HG02884 (cell line): ENCODE data around the gene PTP4A2.
"Not testable (repeated sequence)": the region's sequence is repeated elsewhere in the genome, so short reads cannot be mapped to it uniquely, and the experiment has no call there.

ENCODE experiments used
- ATAC-seq: cut with Tn5 transposase; IDR thresholded peaks from one replicate; pipeline ENCODE4 v1.9.1; 2021; ENCODE audit warnings: mild to moderate bottlenecking, moderate library complexity; ENCODE audit not compliant: unreplicated experiment

PTP4A2 gene

DNA sequence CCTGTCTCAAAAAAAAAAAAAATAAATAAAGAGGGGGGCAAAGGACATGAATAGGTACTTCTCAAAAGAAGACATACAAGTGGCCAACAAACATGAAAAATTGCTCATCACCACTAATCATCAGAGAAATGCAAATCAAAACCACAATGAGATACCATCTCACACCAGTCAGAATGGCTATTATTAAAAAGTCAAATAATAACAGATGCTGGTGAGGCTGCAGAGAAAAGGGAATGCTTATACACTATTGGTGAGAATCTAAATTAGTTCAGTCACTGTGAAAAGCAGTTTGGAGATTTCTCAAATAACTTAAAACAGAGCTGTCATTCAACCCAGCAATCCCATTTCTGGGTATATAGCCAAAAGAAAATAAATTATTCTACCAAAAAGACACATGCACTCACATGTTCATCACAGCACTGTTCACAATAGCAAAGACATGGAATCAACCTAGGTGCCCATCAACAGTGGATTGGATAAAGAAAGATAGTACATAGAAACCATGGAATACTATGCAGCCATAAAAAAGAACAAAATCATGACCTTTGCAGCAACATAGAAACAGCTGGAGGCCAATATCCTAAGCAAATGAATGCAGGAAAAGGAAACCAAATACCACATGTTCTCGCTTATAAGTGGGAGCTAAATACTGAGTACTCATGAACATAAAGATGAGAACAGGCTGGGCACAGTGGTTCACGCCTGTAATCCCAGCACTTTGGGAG is 42.5 kb downstream of the PTP4A2 start:
- not testable (repeated sequence) for ATAC-seq

DNA sequence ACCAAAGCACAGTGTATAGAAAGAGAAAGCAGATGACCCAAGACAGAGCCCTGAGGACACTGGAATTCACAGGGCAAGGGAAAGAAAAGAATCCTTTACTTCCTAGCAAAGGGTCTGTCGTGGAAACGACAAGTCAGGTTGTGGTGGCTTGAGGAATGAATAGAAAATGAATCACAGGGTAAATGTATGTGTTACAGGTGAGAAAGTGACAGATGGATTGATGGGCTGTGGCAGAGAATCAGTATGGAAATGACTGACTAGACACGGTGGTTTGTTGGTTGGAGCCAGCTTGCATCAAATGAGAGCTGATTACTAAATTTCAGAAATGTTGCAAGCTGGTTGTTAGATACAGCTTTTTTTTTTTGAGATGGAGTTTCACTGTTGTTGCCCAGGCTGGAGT is 46.9 kb downstream of the PTP4A2 start:
- ATAC-seq = no peak

DNA sequence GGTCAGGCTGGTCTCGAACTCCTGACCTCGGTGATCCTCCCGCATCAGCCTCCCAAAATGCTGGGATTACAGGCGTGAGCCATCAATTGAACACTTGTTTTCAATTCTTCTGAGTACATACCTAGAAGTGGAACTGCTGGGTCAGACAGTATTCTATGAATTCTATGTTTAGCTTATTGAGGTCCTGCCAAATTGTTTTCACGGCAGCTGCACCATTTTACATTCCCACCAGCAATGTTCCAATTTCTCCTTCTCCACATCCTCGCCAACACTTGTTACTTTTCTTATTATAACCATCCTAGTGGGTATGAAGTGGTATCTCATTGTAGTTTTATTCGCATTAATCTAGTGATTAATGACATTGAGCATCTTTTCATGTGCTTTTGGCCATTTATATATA is 49.9 kb downstream of the PTP4A2 start:
- no peak for ATAC-seq

DNA sequence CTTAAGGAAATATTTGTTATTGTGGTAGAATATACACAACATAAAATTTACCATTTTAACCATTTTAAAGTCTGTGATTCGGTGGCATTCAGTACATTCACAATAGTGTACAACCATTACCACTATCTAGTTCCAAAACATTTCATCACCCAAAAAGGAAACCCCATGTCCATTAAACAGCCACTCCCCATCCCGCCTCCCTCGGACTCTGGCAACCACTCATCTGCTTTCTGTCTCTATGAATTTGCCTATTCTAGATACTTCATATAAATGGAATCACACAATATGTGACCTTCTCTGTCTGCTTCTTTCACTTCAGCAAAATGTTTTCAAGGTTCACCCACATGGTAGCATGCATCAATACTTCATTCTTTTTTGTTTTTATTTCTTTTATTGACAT is 51.3 kb downstream of the PTP4A2 start:
- no peak for ATAC-seq

DNA sequence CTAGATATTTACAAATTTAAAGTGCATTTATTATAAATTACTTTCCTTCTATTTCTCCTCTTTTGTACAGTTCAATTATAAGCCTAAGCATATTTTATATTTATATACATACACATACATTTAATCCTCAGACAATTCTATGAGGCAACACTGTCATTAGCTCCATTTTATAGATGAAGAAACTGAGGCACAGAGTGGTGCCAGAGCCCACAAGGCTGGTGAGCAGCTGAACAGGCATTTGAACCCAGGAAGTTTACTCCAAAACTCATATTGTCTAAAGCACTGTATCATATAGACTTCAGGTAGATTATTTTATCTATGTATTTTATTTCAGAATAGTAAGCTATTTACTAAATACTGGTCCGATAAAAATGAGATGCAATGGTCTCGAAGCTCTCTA is 52.3 kb downstream of the PTP4A2 start:
- no peak for ATAC-seq

DNA sequence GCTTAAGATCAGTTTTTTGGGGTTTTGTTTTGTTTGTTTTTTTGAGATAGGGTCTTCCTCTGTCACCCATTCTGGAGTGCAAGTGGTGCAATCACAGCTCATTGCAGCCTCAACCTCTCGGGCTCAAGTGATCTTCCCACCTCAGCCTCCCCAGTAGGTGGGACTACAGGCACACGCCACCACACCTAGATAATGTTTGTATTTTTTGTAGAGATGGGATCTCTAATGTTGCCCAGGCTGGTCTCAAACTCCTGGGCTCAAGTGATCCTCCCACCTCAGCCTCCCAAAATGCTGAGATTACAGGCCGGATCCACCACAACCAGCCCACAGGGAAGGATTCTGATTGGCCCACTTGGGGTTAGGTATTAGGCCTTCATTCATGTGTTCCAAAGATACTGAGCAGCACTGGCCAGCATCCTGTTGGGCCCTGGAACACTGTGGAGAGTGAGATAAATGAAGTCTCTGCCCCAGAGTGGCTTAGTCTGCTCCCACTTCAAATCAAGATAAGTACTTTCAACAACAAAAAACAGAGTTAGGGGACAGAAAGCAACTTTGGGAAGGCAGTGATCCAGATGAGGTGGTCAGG is 54.7 kb downstream of the PTP4A2 start:
- ATAC-seq = no peak

DNA sequence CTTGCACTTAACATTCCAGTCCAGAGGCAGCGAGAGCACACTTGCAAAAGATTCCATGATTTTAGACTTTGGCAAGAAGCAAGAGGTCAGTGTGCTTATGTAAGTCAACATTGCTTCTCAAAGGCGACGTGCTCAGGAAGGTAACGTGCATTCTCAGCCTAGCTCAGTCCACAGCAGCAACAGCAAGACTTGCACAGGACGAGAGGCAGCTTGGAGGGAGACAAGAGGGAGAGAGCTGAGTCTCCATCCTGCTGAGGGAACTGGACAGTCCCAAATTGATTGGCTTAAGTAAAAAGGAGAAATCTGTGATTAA is 56.5 kb downstream of the PTP4A2 start:
- ATAC-seq = no peak

DNA sequence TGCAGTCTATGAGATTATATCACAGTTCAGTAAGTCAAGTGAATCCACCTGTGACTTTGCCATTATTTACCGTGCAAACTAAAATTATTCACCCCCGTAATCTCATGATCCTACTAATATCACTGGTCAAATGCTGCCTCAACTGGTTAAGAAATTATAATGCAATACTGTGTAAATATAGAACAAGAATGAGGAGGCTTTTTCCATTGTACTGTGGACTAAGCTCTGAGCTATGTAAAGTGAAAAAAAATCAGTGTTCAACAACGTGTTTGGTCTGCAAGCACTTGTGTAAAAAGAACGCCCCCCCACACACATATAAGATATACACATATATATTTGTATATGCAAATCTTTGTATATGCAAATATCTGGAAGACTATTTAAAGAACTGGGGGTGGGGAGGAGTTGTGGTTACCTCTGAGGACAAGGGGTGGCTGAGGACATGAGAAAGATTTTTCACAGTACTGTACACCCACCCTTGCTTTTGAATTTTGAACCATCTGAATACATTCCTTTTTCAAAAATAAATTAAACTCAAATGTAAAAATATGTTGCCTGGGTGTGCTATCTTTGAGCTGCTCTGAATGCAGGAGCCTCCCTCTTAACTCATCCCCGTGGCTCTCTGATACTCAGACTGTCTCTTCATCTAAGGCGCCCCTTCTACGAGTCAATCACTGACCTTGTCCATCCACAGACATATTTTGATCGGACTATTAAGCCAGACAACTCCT is 57.0 kb downstream of the PTP4A2 start:
- no peak for ATAC-seq

DNA sequence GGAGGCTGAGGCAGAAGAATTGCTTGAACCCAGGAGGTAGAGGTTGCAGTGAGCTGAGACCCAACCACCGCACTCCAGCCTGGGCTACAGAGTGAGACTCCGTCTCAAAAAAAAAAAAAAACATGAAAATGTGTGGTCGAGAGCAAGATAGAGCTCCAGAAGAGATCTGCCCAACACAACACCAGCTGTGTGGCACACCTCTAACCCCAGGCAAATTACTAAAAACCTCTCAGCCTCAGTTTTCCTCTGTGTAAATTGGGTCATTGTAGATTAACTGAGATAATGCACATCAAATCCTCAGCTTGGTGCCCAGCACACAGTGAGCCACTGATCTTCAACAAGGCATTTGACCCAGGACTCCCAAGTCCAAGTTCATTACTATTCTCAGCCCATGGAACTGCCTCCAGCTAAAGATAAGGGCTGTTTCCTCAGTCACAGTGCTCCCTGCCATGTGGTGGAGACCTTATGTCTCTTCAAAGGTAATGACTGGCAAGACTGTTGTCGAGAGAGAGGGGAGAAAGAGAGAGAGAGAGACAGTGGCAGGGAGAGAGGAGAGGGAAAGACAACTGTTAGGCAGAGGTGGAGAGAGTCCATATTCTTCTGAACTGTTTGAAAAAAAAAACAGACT is 58.1 kb downstream of the PTP4A2 start:
- ATAC-seq = no peak

DNA sequence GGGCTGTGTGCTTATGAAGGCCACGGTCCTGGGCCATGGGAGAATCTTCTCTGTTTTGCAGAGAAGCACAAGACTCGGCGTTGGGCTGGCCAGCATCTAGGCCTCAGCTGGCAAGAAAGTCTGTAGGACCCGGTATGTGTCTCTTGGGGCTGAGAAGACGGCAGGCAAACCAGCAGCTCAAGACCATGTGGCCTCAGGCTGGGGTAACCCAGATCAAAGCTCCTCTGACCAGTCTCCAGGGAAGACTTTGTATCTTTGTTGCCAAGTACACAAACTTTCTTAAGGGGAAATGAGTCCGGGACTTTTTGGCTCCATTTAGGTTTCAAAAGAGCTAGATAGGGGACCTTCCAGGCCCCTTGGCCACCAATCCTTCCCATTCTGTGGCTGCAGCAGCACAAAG is 60.1 kb downstream of the PTP4A2 start:
- ATAC-seq = no peak

DNA sequence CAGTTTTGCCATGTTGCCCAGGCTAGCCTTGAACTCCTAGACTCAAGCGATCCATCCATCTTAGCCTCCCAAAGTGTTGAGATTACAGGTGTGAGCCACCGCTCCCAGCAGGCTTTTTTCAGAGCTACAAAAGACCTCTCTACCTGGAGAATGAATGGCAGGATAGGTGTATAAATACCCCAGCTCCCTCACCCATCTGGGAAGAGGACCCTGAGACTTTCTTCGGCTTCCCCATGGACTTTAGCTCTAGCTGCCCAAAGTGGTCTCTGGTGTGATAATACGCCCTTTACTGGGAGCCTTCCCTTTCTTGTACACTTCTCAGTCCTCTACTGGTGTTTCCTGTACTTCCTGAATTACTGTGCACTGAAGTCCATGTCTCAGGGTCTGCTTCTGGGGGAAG is 60.6 kb downstream of the PTP4A2 start:
- ATAC-seq = no peak

DNA sequence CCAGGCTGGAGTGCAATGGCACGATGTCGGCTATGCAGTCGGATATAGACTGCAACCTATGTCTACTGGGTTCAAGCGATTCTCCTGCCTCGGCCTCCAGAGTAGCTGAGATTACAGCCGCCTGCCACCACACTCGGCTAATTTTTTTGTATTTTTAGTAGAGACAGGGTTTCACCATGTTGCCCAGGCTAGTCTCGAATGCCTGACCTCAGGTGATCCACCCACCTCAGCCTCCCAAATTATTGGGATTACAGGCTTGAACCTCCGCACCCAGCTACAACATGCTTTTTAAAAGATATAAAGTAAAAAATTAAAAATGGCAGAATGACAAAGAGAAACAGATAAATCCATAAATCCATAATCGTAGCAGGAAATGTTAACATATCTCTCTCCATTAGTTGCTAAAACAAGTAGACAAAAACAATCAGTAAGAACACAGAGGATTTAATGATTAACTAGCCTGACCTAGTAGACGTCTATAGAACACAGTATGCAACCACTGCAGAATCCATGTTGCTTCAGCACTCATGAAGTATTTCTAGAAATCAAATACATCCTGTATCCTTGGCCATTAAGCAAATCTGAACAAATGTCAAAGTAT is 62.4 kb downstream of the PTP4A2 start:
- ATAC-seq = no peak

DNA sequence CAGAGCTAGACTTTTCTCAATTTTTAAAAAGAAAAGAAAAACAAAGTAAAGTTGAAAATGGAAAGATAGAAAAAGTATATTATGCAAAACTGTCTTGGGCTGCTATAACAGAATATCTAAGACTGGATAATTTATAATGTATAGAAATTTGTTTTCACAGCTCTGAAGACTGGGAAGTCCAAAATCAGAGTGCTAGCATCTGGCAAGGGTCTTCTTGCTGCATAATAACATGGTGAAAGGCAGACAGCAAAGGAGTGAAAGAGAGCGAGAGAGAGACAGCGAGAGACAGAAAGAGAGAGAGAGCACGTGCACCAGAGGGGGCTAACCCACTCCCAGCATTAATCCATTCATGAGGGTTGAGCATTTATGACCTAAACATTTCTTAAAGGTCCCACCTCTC is 63.2 kb downstream of the PTP4A2 start:
- ATAC-seq = no peak

DNA sequence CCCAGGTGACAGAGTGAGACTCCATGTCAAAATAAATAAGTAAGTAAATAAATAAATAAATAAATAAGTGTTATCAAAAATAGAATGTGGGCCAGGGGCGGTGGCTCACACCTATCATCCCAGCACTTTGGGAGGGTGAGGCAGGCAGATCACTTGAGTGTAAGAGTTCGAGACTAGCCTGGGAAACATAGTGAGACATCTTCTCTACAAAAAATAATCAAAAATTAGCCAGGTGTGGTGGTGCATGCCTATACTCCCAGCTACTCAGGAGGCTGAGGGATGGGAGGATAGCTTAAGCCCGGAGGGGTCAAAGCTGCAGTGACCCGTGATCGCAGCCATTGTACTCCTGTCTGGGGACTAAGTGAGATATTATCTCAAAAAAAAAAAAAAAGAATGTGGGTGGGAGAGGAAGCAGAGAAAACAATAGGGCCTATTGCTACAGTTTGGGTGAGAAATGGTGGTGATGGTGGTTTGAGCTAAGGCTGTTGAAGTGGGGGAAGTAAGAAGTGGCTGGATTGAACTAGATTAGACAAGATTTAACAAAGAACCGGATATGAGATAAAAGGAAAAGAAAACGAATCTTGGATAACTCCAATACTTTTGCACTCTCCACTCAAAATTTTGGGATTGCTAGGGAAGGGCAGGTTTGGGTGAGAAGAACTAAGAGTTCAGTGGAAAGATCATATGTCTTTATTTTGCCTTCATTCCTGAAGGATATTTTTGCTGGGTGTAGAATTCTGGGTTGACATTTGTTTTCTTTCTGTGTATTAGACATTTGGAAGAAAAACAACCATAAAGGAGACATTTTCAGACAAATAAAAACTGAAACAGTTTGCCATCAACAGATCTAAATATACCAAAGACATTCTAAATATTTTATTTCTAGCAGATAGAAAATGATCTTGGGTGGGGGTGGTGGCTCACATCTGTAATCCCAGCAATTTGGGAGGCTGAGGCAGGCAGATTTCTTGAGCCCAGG is 65.2 kb downstream of the PTP4A2 start:
- ATAC-seq = no peak

DNA sequence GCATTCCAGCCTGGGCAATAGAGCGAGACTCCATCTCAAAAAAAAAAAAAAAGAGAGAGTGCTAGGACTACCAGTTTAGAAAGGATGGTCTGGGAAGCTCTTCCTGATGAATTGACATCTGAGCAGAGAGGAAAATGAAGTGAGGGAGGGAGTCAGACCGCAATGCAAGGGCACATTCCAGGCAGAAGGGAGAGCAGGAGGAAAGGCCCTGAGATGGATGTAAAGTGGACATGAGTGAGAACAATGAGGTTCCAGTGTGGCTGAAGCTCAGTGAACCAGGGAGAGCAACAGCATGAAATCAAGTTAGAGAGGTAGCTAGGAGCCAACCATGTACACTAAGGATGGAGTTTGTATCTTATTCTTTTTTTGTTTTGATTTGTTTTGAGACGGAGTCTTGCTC is 66.5 kb downstream of the PTP4A2 start:
- ATAC-seq = no peak

DNA sequence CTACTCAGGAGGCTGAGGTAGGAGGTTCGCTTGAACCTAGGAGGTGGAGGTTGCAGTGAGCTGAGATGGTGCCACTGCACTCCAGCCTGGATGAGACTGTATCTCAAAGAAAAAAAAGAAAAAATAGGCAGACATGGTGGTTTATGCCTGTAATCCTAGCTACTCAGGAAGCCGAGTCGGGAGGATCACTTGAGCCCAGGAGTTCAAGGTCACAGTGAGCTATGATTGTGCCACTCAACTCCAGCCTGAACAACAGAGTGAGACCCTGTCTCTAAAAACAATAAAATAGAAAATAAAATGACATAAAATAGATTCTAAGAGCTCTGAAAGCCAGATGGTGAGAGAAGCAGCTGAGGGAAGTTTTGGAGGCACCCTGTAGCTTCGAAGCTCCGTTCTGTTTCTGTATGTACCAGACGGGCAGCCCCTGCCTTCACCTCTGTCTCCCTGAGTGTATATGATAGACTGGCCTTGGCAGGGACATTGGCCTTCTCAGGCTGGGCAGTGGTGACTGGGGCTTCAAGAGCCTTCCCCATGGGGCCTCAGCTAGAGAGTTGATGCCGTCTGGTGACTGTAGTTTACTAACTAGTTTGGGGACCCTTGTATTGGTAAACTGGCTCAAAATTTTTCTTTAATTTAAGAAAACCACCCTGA is 68.0 kb downstream of the PTP4A2 start:
- no peak for ATAC-seq

DNA sequence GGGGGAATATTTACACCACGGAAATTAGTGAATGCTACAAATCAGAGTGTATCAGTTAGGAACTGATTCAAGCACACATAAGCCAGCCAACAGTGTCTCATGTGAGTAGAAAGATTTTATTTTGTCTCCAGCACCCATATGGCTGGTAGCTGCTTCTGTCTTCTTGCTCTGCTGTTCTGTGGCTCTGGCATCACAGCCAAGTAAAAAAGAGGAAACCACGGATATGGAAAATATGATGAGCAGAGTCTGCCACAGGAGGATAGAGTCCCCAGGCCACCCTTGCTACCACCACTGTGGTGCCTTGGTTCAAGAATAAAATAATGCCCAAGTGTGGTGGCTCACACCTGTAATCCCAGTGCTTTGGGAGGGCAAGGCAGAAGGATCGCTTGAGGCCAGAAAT is 68.7 kb downstream of the PTP4A2 start:
- no peak for ATAC-seq

DNA sequence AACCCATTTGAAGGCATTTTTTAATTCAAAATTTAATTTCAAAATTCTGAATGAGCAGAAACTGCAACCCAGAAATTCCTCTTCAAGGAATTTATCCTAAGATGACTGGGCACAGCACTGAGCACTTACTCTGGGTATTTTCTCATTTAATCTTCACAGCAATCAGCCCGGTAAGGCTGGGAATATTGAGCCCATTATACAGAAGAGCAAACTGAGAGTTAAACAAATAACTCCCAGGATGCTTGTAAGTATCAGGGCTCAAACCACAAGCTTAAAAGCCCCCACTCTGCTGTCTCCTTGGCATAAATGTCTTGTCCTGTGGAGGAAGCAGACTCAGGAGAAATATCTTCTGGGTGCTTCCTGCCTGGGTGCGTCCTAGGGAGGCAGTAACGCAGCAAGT is 69.3 kb downstream of the PTP4A2 start:
- no peak for ATAC-seq

DNA sequence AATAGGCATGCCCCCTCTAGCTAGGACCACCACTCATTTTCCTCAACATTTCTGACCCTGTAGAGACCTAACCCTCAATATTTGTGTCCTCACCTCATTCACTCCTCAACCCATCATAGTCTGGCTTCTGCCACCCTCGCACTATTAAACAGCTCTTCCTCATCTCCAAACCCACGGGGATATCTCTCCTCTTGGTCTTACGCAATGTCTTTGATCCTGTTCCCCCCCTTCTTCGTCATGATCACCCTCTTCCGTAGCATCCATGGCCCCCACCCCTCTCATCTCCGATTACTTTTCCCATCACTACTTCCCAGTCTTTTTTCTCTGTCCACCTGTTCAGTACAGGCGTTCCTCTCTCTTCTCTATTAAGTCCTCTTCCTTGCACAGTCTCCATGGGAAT is 70.6 kb downstream of the PTP4A2 start:
- no peak for ATAC-seq

DNA sequence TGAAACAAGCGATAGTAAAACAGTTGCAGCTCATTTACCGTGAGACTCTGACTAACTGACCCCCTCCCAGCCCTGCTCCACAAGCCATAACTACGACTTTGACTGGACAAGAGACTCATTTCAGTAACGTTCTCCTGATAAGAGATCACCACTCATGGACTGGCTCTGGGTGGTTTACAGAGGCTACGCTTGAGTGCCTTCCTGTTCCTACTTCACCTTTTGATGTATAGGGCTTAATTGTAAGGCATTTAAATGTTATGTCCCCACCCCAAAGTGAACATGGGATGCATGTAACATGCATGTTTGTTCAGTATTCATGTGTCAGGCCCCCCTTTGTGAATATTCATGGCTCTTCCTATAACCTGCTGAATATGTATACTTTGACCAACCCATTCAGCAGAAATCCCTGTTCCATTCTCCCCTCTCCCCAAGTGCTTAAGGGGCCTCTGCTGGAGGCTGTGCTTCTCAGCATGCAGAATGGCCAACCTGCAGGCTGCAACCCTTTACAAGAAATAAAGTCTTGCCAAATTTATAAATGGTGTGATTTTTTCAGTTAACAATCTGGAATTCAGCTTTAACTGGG is 71.6 kb downstream of the PTP4A2 start:
- ATAC-seq = no peak
